HG03354 (cell line): ENCODE results near the gene KIF2C.
"Not testable (repeated sequence)": the region's sequence is repeated elsewhere in the genome, so short reads cannot be mapped to it uniquely, and the experiment has no call there.

ENCODE experiments used
- ATAC-seq: cut with Tn5 transposase; IDR thresholded peaks from one replicate; pipeline ENCODE4 v1.9.1; 2021; ENCODE audit warnings: mild to moderate bottlenecking; ENCODE audit not compliant: unreplicated experiment, poor library complexity, severe bottlenecking

Gene KIF2C

DNA sequence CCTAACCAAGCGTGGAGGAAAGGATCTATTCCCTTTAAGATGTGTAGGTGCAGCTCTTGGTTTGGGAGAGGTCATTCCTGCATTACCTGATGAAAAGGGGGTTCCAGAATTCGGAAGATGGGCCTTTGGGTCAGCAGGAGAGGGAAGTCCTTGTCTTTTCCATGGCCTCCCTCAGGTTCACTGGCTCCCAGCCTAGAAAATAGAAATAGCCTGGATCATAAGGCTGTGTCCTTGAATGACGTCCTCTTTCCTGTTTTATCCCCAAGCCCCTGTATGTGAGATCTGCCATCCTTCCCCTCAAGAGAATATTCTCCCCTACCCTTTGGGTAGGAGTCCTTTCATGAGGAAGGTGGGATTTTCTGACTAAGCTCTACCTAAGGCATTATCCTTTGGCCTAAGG lies 21.2 kb downstream of the KIF2C start:
- no peak for ATAC-seq

DNA sequence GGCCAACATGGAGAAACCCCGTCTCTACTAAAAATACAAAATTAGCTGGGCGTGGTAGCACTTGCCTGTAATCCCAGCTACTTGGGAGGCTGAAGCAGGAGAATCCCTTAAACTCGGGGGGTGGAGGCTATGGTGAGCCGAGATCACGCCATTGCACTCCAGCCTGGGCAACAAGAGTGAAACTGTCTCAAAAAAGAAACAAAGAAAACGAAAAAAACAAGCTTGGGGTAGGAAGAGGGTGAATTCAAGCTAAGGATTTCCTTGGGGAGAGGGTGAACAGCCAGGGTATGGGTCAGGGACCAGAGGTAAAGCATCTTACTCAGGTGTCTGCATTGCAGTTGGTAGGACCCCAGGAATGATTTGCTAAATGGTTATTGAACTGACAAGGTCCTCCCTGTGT lies 26.8 kb downstream of the KIF2C start:
- not testable (repeated sequence) for ATAC-seq

DNA sequence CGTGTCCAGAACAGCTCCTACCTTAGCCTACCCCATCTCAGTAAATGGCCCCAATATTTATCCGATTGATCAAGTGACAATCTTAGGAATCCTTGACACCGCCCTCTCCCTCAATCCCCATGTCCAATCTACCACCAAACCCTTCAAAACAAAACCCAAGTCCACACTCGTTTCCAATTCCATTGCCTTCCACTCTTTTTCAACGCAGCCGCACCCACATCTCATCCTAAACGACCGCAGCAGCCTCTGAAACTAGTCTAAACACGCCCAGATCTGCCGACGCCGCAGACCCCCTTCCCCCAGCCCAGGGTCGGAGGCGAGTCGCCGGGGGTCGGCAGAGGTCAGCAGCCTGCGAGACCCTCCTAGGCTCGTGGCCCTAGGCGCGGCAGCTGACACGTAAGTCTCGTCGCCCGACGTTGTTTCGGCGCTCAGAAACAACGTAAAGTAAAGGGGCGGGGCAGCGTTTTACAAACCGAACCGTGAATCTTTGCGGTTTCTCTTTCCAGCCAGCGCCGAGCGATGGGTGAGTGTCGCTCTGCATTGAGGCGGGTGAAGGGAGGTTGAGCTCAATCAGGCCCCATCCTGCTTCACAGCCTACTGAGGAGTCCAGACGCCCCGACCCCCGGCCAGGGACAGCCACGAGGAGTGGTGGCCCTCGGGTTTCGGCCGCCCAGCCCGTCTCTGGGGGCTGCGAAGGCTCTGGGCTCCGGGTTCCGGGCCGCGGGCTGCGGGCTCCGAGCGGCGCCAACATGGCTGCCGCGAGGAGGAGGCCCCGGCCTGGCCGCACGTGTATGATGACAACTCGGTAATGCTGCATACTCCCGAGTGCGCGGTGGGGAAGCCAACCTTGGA lies 35.7 kb downstream of the KIF2C start, which contains the start of gene RPS8:
Gene RPS8 (plus strand): TSS at position 463 of the 852 bp plus-strand sequence. CDS start 57 bp downstream, at position 520.
- ATAC-seq: peak; percentile 84

DNA sequence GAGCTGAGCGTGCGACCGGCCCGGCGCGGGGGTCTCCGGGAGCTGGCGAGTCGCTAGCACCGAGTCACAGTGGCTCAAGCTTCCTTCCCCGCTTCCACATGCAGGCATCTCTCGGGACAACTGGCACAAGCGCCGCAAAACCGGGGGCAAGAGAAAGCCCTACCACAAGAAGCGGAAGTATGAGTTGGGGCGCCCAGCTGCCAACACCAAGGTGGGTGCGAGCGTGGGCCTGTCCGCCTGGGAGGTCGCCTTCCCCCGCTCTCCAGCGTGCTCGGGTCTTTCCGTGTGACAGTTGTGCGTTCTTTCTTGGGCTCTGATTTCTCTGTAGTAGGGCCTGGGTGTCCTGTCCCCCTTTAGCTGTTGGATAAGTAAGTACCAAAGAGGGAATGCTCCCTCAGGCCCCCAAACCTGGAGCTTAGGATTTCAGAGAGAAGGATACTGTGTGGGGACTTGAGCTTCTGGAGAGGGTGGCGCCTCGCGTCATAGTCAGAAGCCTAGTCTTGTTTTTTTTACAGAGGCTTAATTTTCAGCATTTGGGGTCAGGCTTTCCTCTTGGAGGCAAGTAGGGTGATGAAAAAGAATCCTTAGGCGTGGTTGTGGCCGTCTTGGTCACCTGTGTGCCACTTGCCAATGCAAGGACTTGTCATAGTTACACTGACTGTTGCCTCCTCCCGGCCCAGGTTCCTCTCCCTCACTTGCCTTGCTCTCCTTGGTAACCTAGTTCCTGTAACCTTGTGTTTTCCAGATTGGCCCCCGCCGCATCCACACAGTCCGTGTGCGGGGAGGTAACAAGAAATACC lies 36.5 kb downstream of the KIF2C start:
- ATAC-seq: peak; percentile 22

DNA sequence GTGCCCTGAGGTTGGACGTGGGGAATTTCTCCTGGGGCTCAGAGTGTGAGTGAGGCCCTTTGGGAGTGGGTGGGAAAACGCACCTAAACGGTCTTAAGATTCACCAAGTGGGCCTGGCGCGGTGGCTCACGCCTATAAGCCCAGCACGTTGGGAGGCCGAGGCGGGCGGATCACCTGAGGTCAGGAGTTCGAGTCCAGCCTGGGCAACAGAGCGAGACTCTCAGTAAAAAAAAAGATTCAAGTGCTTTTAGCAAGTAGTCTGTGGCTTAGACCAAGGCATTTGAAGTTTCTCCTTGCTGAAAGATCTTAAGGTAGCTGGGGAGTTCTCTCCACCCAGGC lies 37.1 kb downstream of the KIF2C start:
- no peak for ATAC-seq

DNA sequence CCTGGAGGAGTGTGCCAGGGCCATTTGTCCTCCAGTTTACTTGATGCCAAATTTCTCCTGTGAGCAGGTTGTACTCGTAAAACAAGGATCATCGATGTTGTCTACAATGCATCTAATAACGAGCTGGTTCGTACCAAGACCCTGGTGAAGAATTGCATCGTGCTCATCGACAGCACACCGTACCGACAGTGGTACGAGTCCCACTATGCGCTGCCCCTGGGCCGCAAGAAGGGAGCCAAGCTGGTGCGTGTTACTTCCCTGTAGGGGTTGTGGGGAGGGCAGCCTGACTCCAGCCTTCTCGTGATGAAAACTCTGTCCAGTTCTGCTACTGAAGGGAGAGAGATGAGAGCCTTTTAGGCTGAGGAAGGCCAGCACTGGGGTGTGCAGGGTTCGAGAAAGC lies 37.9 kb downstream of the KIF2C start:
- ATAC-seq: no peak

DNA sequence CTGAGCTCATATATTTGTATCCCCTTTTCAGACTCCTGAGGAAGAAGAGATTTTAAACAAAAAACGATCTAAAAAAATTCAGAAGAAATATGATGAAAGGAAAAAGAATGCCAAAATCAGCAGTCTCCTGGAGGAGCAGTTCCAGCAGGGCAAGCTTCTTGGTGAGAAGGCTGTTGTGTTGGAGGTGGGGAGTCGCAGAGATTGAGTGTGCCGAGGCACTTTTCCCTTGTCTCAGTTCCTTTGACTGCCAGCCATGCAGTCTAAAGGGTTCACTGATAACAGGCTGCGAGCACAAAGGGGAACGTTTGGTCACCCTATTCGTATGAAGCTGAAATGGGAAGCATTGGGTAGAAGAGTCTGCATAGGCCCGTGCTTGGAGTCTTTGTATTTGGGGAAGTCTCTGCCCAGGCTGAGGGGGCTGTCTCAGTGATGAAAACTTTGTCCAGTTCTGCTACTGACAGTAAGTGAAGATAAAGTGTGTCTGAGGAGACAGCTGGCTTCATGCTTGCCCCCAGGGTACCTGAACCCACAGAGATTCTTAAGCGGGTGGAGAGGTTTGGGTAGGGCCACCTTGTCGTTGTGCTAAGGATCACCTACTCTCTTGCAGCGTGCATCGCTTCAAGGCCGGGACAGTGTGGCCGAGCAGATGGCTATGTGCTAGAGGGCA lies 38.5 kb downstream of the KIF2C start:
- no peak for ATAC-seq

DNA sequence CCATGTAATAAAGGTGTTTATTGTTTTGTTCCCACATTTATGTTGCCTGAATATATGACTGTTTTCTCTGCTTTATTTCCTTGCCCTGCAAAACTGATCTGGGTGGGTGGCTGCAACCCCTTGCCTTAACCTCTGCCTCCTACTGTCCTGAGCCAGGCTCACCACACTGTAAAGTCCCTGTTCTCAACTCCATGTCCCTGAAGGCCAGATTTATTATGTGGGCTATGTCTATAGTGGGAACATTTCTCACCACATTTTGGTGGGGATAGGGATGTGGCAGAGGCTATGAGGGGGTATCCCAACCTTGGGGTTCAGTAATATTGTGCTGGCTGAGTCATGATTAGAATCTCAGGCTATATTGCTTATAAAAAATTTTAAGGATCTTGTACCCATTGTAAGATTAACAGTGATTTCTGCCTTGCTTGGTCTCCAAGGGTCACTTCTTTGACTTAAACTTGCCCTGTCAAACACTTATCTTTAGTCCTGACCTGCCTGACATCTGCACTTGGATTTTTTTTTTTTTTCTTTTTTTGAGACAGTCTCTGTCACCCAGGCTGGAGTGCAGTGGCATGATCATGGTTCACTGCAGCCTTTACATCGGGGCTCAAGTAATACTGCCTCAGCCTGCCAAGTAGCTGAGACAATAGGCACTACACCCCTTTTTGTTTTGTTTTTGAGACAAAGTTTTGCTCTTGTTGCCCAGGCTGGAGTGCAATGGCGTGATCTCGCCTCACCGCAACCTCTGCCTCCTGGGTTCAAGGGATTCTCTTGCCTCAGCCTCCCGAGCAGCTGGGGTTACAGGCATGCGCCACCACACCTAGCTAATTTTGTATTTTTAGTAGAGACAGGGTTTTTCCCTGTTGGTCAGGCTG lies 39.3 kb downstream of the KIF2C start:
- ATAC-seq: no peak

DNA sequence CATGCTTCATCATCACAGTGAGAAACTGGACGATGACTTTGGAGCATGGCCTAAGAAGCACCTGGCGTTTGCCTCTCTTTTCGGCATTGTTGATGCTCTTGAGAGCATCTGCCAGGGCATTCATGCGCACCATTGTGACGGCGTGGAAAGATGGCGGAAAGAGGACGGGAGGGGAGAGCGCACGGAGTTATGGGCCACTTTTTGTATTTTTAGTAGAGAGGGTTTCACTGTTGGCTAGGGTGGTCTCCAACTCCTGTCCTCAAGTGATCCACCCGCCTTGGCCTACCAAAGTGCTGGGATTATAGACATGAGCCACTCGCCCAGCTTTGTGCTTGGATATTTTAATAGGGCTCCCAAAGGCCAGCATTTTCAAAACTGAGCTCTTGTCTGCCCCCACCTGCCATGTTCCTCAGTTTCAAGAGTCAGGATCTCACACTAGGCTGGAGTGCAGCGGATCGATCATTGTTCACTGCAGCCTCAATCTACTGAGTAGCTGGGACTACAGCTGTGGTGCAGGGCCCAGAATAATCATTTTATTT lies 41.0 kb downstream of the KIF2C start:
- ATAC-seq: no peak

DNA sequence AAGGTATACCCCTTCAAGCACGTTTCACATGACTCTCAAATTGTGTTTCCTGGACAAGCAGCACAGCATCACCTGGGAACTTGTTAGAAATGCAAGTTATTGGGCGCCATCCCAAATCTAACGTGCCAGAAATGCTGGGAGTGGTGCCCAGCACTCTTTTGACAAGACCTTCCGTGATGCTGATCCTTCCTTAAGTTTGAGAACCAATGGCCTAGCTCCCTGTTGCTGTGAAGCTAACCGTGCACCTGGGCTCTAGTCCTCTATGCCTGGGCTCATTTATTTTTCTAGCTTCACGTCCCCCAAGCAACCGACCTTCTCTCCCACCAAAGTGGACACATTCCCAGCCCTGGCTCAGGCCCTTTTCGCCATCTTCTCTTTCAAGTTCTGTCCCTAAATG lies 44.1 kb downstream of the KIF2C start:
- no peak for ATAC-seq

DNA sequence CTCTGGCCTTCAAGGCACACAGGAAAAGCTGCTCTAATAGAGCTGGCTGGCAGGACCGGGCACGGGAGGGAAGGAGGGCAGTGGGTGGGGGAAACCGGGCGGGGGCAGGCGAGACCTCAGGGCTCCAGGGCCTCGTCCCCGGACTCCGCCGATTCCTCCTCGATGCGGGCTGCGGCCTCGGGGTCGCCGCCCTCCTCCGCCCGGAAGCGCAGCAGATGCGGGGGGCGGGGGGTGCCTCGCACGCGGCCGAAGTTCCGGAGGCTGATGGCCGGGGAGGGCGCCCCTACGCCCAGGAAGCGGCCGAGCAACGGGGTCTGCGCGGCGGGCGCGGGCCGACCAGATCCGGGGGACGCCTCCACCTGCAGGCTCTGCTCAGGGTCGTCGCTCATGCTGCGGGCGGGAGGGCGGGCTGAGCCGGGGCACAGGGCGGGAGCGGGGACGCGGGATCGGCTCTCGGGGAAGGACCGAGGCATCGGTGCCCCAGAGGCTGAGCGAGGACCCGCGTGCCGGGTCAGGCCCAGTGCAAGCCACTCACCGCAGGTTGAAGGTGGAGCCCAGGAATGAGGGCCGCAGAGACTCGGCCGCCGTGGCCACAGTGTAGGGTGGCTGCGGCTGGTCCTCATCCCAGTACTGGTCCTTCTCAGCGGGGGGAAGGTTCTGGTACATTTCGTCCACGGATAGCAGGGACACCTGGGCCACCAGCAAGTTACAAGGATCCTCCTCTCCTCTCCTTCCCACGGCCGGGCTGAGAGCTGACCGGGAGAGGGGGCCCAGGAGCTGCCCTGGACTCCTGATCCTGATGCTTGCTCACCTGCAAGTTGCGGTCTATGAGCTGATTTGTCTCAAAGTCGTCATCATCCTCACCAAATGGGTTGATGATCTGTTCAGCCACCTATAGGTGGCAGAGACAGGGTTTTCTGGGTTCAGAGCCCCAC lies 44.7 kb downstream of the KIF2C start:
- ATAC-seq: peak; percentile 39

DNA sequence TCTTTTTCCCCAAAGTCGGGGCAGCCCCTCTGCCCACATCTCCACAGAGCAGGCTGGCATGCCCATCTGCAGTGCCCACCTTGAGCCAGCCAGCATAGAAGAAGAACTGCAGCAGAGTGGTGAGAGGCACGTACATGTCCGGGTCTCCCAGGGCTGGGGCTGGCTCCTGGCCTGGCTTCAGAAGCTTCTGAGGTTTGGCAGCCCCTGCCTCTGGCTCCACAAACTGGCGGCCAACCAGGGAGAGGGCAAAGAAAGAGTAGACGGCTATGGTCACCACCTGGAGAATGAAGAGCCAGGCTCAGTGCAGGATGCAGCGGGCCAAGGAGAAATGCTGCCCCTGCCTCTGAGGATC lies 45.4 kb downstream of the KIF2C start:
- no peak for ATAC-seq

DNA sequence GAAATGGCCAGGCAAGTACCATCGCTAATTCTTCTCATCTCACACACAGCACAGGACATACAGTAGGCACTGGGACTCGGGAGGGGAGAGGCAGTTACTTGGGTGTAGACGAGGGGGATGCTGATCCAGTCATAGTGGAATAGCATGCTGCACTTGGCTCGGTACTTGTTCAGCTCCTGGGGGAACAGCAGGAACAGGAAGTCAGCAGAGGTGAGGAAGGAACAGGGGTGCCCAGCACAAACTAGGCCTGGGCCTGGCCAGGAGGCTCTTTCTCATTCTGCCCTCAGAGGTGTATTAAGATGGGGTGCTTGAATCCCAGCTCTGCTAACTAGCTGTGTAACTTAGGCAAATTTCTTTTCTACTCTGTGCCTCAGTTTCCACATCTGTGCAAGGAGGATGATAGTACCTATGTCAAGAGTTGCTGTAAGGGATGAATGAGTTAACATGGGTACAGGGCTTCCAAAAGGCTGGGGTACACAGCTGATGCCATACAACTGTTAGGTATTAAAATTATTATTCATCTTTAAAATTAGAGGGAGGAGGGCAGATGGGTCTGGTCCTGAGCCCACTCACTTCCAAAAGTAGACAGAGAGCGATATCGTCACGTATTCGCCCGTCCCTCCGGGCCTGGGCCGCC lies 46.0 kb downstream of the KIF2C start:
- no peak for ATAC-seq

DNA sequence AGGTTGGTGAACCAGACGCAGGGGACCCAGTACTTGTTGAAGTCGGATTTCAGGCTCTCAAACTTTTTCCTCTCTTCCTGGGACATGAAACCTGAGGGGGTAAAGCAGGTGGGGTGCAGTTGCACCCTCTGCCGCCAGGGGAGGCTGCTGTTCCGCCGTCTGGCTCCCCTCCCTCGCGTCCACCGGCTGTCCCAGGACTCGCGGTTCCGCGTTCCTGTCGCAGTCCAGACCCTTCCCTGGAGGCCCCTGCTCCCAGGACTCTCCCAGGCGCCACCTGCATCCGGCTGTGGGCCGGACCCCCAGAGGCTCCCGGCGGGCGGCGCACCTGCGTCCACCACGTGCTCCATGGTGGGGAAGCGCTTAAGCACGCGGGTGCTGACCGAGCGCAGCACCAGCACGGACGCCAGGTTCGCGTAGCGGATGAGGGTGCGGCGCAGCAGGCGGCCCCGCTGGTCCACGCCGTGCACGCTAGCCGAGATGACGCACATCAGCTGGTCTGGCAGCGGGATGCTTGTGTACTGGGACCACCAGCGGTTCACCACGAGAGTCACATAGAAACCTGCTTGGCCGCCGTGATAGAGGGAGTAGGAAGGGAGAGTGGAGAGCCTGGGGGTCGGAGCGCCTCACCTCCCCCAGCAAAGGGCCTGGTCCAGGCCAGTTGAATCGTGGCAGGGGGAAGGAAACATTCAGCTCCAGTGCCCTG lies 46.7 kb downstream of the KIF2C start:
- ATAC-seq: peak; percentile 53

DNA sequence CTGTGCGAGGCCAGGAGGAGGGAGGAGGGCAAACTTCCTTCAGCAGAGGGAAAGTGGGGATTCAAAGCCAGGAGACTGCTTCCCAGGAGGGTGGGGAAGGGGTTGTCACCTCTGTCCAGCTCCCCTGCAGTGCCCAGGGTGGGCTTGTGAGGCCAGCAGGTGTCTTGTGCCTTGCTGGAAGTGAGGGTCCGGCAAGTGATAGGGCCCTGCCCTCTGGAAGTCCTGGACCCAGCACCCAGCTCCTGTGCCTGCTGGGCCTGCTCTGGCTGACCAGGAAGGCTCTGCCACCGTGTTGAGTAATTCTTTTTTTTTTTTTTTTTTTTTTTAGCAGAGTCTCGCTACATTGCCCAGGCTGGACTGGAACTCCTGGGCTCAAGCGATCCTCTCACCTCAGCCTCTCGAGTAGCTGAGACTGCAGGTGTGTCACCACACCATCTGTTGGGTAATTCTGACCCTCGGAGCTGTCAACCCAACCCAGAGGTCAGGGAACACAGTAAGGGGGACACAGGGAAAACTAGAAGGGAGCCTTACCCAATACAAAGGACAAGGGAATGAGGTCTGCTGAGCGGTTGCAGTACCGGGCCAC lies 47.3 kb downstream of the KIF2C start:
- no peak for ATAC-seq

DNA sequence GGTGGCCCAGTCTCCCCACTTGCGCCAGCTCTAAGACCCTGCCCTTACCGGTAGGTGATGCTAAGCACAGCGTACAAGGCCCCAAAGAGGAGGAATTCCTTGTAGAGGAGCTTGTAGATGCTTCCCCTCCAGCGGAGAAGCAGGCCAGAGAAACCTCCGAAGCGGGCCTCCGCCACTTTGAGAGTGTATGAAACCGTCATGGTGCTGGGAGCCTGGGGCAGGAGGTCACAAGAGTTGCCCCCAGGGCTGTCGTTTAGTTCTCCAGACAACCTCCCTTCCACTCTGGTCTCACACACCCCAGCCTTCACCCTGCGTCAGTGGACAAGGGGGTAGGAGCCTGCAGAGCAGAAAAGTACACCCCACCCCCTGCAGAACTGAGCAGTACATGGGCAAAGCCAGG lies 47.9 kb downstream of the KIF2C start:
- ATAC-seq: no peak
